Measurements from ENCODE around the gene BNC2. TPM values are rescaled to one million over a fixed set of nuclear protein-coding genes. Genes with fewer than 3 reads are reported as not detected.

BNC2 gene
- polyA plus RNA-seq, 4 donors: 0.81 to 11.1 (median 1.3) TPM; not detected in 1

- DNase-seq (no peak), FAIRE-seq (no peak)
- Histone ChIP-seq H3K4me3 (ENCODE audit: low read depth in 1 of 3, low read length in 3 of 3) (no peak overlapping the region), H3K27ac (ENCODE audit: low read depth in 1 of 3, low read length in 2 of 3) (no peak overlapping the region), H3K36me3 (ENCODE audit: control insufficient read depth in 3 of 3, insufficient read depth in 2 of 3, low read depth in 1 of 3, low read length in 3 of 3) (no peaks in the 10 kb centered on the region), H3K9me3 (ENCODE audit: control insufficient read depth in 2 of 2, insufficient read depth in 1 of 2, low read depth in 1 of 2, low read length in 1 of 2) (no peaks in the 10 kb centered on the region), H3K27me3 (ENCODE audit: control insufficient read depth in 3 of 3, insufficient read depth in 3 of 3, low read length in 3 of 3) (peaks cover 0 to 17% (median 0%) of the 10 kb centered on the region in 3 donors), H3K4me1 (ENCODE audit: control insufficient read depth in 3 of 3, insufficient read depth in 2 of 3, low read depth in 1 of 3, low read length in 2 of 3) (no peaks in the 10 kb centered on the region)
- 84 to 89% (median 86%) methylated on average over 19 of the region's 19 CpGs for WGBS, 3 donors
Observed at GRCh38 chr9:16877256-16877655, 6.8 kb upstream of the BNC2 start.

- no peak for FAIRE-seq
- Histone ChIP-seq H3K36me3 (ENCODE audit: control insufficient read depth in 3 of 3, insufficient read depth in 2 of 3, low read depth in 1 of 3, low read length in 3 of 3) (no peaks in the 10 kb centered on the region), H3K27ac (ENCODE audit: low read depth in 1 of 3, low read length in 2 of 3) (no peak overlapping the region), H3K9me3 (ENCODE audit: control insufficient read depth in 2 of 2, insufficient read depth in 1 of 2, low read depth in 1 of 2, low read length in 1 of 2) (no peaks in the 10 kb centered on the region), H3K27me3 (ENCODE audit: control insufficient read depth in 3 of 3, insufficient read depth in 3 of 3, low read length in 3 of 3) (peaks cover 0 to 44% (median 4%) of the 10 kb centered on the region in 3 donors), H3K4me3 (ENCODE audit: low read depth in 1 of 3, low read length in 3 of 3) (no peak overlapping the region), H3K4me1 (ENCODE audit: control insufficient read depth in 3 of 3, insufficient read depth in 2 of 3, low read depth in 1 of 3, low read length in 2 of 3) (peaks cover 0 to 4% (median 0%) of the 10 kb centered on the region in 3 donors)
- 74 to 83% (median 82%) methylated on average over 6 of the region's 6 CpGs for WGBS, 3 donors
- no peak for DNase-seq
Observed at GRCh38 chr9:16873126-16873802, 2.8 kb upstream of the BNC2 start.

- Histone ChIP-seq H3K27me3 (ENCODE audit: control insufficient read depth in 3 of 3, insufficient read depth in 3 of 3, low read length in 3 of 3) (peaks cover 0 to 53% (median 4%) of the 10 kb centered on the region in 3 donors), H3K36me3 (ENCODE audit: control insufficient read depth in 3 of 3, insufficient read depth in 2 of 3, low read depth in 1 of 3, low read length in 3 of 3) (no peaks in the 10 kb centered on the region), H3K9me3 (ENCODE audit: control insufficient read depth in 2 of 2, insufficient read depth in 1 of 2, low read depth in 1 of 2, low read length in 1 of 2) (no peaks in the 10 kb centered on the region), H3K4me1 (ENCODE audit: control insufficient read depth in 3 of 3, insufficient read depth in 2 of 3, low read depth in 1 of 3, low read length in 2 of 3) (peaks cover 0 to 4% (median 0%) of the 10 kb centered on the region in 3 donors), H3K27ac (ENCODE audit: low read depth in 1 of 3, low read length in 2 of 3) (peak overlapping the region in 2 of 3 donors; percentile 71 to 72), H3K4me3 (ENCODE audit: low read depth in 1 of 3, low read length in 3 of 3) (peak overlapping the region; percentile 29 to 54 (median 36))
- FAIRE-seq (no peak), DNase-seq (peak in 1 of 2 donors; percentile 62)
- WGBS, 3 donors: 1 to 3% (median 1%) methylated on average over 46 to 63 of the region's 63 CpGs
Observed at GRCh38 chr9:16871336-16872151, 1.1 kb upstream of the BNC2 start.

- no peak for FAIRE-seq
Observed at GRCh38 chr9:16869882-16870595, 431 bp downstream of the BNC2 start.

GRCh38 chr9:16869131-16869881 is 1.2 kb downstream of the BNC2 start:
- no peak for FAIRE-seq
- no peaks in the 10 kb centered on the region for H3K9me3 ChIP-seq (ENCODE audit: control insufficient read depth in 2 of 2, insufficient read depth in 1 of 2, low read depth in 1 of 2, low read length in 1 of 2)
- H3K4me1 ChIP-seq (ENCODE audit: control insufficient read depth in 3 of 3, insufficient read depth in 2 of 3, low read depth in 1 of 3, low read length in 2 of 3): peaks cover 0 to 4% (median 0%) of the 10 kb centered on the region in 3 donors
- 10 to 29% (median 18%) methylated on average over 21 of the region's 21 CpGs for WGBS, 3 donors
- H3K4me3 ChIP-seq (ENCODE audit: low read depth in 1 of 3, low read length in 3 of 3): peak overlapping the region in 1 of 3 donors; percentile 54
- H3K36me3 ChIP-seq (ENCODE audit: control insufficient read depth in 3 of 3, insufficient read depth in 2 of 3, low read depth in 1 of 3, low read length in 3 of 3): no peaks in the 10 kb centered on the region
- H3K27ac ChIP-seq (ENCODE audit: low read depth in 1 of 3, low read length in 2 of 3): peak overlapping the region in 2 of 3 donors; percentile 24 to 55
- peaks cover 0 to 57% (median 4%) of the 10 kb centered on the region in 3 donors for H3K27me3 ChIP-seq (ENCODE audit: control insufficient read depth in 3 of 3, insufficient read depth in 3 of 3, low read length in 3 of 3)
- DNase-seq: peak in 1 of 2 donors; percentile 38

More at GRCh38 chr9:16869882-16870595, 431 bp downstream of the BNC2 start:
- Histone ChIP-seq H3K4me1 (ENCODE audit: control insufficient read depth in 3 of 3, insufficient read depth in 2 of 3, low read depth in 1 of 3, low read length in 2 of 3) (peaks cover 0 to 4% (median 0%) of the 10 kb centered on the region in 3 donors), H3K4me3 (ENCODE audit: low read depth in 1 of 3, low read length in 3 of 3) (peak overlapping the region; percentile 40 to 54 (median 51)), H3K27me3 (ENCODE audit: control insufficient read depth in 3 of 3, insufficient read depth in 3 of 3, low read length in 3 of 3) (peaks cover 0 to 57% (median 4%) of the 10 kb centered on the region in 3 donors), H3K27ac (ENCODE audit: low read depth in 1 of 3, low read length in 2 of 3) (peak overlapping the region in 2 of 3 donors; percentile 55 to 72), H3K36me3 (ENCODE audit: control insufficient read depth in 3 of 3, insufficient read depth in 2 of 3, low read depth in 1 of 3, low read length in 3 of 3) (no peaks in the 10 kb centered on the region), H3K9me3 (ENCODE audit: control insufficient read depth in 2 of 2, insufficient read depth in 1 of 2, low read depth in 1 of 2, low read length in 1 of 2) (no peaks in the 10 kb centered on the region)
- peak in 1 of 2 donors; percentile 53 for DNase-seq
- WGBS, 3 donors: 1 to 4% (median 2%) methylated on average over 58 of the region's 58 CpGs

- H3K27me3 ChIP-seq (ENCODE audit: control insufficient read depth in 3 of 3, insufficient read depth in 3 of 3, low read length in 3 of 3): peaks cover 0 to 53% (median 4%) of the 10 kb centered on the region in 3 donors
- 45 to 65% (median 49%) methylated on average over 5 of the region's 5 CpGs for WGBS, 3 donors
- peaks cover 0 to 4% (median 0%) of the 10 kb centered on the region in 3 donors for H3K4me1 ChIP-seq (ENCODE audit: control insufficient read depth in 3 of 3, insufficient read depth in 2 of 3, low read depth in 1 of 3, low read length in 2 of 3)
- FAIRE-seq (no peak), DNase-seq (peak in 1 of 2 donors; percentile 25)
- no peaks in the 10 kb centered on the region for H3K36me3 ChIP-seq (ENCODE audit: control insufficient read depth in 3 of 3, insufficient read depth in 2 of 3, low read depth in 1 of 3, low read length in 3 of 3)
- no peaks in the 10 kb centered on the region for H3K9me3 ChIP-seq (ENCODE audit: control insufficient read depth in 2 of 2, insufficient read depth in 1 of 2, low read depth in 1 of 2, low read length in 1 of 2)
- H3K4me3 ChIP-seq (ENCODE audit: low read depth in 1 of 3, low read length in 3 of 3): peak overlapping the region in 1 of 3 donors; percentile 54
- H3K27ac ChIP-seq (ENCODE audit: low read depth in 1 of 3, low read length in 2 of 3): peak overlapping the region in 1 of 3 donors; percentile 8
Observed at GRCh38 chr9:16868701-16869100, 1.8 kb downstream of the BNC2 start.

- no peak for FAIRE-seq
Observed at GRCh38 chr9:16867576-16868311, 2.7 kb downstream of the BNC2 start.

More at GRCh38 chr9:16867576-16868311, 2.7 kb downstream of the BNC2 start:
- Histone ChIP-seq H3K27me3 (ENCODE audit: control insufficient read depth in 3 of 3, insufficient read depth in 3 of 3, low read length in 3 of 3) (peaks cover 0 to 47% (median 4%) of the 10 kb centered on the region in 3 donors), H3K4me3 (ENCODE audit: low read depth in 1 of 3, low read length in 3 of 3) (no peak overlapping the region), H3K36me3 (ENCODE audit: control insufficient read depth in 3 of 3, insufficient read depth in 2 of 3, low read depth in 1 of 3, low read length in 3 of 3) (no peaks in the 10 kb centered on the region), H3K27ac (ENCODE audit: low read depth in 1 of 3, low read length in 2 of 3) (peak overlapping the region in 2 of 3 donors; percentile 49 to 69), H3K9me3 (ENCODE audit: control insufficient read depth in 2 of 2, insufficient read depth in 1 of 2, low read depth in 1 of 2, low read length in 1 of 2) (no peaks in the 10 kb centered on the region), H3K4me1 (ENCODE audit: control insufficient read depth in 3 of 3, insufficient read depth in 2 of 3, low read depth in 1 of 3, low read length in 2 of 3) (peaks cover 0 to 4% (median 0%) of the 10 kb centered on the region in 3 donors)
- WGBS, 3 donors: 27 to 35% (median 32%) methylated on average over 10 of the region's 10 CpGs
- DNase-seq: peak in 1 of 2 donors; percentile 40
